Epidermal melanocyte (primary cell): Measurements from ENCODE around the gene ANKS1B.

Experiments used
- DNase-seq: peaks from one replicate; pipeline ENCODE4 v3.0.0; 2011; ENCODE audit warnings: low spot score; ENCODE audit not compliant: insufficient read length

Gene ANKS1B

GRCh38 chr12:99455350-99456035 lies 529.2 kb downstream of the ANKS1B start:
- no peak for DNase-seq

- no peak for DNase-seq
These were observed 530.1 kb downstream of the ANKS1B start for GRCh38 chr12:99454539-99455172.

- DNase-seq = no peak
These were observed 530.7 kb downstream of the ANKS1B start for GRCh38 chr12:99453836-99454538.

DNA sequence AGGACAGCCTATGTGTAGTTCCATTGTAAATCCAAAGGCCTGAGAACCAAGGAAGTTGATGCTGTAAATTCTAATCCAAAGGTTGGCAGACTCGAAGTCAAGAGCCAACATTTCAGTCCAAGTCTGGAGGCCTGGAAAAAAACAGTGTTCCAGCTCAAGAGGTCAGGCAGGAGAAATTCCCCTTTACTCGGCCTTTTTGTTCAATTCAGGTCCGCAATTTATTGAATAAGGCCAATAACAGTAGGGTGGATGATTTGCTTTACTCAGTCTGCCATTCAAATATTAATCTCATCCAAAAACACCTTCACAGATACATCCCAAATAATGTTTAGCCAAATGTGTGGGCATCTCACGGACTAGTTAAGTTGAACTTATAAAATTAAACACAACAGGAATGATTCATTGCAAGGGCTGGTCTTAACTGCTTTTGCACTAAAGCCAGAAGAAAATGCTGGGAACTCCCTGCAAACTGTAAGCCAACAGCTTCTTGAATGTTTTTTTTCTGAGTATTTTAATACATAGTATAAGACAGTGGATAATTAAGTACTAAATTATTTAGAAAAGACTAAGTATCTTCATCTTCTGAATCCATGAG lies 534.6 kb downstream of the ANKS1B start:
- DNase-seq = no peak

DNA sequence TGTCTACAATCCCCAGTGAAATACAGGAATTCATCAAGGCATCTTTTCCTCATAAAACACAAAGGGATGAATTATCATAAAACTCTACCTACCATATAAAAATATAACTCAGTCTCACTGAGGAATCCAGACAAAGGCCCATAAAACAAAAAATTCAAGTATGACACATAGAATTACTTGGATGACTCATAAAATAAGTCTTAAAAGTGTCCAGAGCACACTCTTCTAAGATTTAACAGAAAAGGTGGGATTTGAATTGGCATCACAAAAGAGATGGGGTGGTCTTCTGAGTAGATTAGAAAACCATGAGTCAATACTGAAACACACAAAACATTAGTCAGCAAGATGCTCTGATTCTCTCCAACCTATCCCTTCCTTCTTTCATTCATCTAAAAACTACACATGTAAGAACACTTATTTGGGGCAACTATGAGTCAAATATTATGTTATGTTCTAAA lies 539.8 kb downstream of the ANKS1B start:
- no peak for DNase-seq

- no peak for DNase-seq
These were observed 542.0 kb downstream of the ANKS1B start for GRCh38 chr12:99442758-99443157.

GRCh38 chr12:99439399-99439798 lies 545.3 kb downstream of the ANKS1B start:
- DNase-seq = no peak

GRCh38 chr12:99436584-99436983 lies 548.2 kb downstream of the ANKS1B start:
- DNase-seq = no peak

DNA sequence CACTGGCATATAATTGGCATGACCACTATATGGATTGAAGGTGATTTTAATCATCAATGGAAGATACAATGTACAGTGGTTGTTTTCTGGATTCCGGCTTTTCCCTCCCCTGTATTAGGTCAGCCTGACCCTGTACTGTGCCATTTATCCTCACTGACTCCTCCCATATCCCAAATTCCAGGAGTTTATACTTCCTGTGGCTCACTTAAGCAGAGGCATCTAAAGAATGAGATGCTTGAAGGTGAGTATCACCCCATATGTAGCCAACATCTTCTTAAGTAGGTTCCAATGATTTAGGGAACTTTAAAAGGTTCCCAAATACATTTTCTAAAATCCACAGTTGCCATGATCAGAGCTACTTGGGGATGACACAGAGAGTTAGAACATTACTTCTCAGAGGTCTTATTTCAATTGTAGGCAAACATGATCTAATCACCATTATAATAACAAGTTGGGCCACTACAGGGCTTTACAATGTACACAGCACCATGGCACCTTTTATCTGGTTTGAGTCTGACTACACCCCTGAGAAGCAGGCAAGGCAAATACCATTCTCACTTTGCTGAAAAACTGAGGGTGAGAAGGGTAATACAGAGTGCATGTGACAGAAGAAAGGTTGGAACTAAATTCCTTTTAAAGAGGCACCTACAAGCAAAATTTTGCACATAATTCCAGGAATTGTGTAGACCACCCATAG lies 549.5 kb downstream of the ANKS1B start:
- no peak for DNase-seq

- DNase-seq = no peak
These were observed 551.6 kb downstream of the ANKS1B start for GRCh38 chr12:99433155-99433554.

DNA sequence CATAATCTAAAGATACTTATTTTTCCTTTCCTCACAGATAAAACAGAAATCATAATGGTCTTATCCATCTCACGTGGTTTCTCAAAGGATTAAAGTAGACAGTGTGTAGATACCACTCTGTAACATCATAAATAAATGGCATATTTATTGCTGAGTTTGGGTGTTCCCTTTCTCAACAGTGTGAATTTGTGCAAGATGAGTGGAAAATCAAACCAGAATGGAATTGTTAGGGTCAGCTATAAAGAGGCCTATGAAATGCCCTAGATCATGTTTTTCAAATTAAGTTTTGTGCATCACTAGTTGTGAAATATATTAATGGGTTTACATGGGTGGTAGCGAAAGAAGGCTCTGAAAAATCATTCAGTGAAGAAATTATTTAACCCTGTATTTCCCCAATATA lies 553.5 kb downstream of the ANKS1B start:
- no peak for DNase-seq

GRCh38 chr12:99427104-99427503 lies 557.6 kb downstream of the ANKS1B start:
- DNase-seq = no peak

DNA sequence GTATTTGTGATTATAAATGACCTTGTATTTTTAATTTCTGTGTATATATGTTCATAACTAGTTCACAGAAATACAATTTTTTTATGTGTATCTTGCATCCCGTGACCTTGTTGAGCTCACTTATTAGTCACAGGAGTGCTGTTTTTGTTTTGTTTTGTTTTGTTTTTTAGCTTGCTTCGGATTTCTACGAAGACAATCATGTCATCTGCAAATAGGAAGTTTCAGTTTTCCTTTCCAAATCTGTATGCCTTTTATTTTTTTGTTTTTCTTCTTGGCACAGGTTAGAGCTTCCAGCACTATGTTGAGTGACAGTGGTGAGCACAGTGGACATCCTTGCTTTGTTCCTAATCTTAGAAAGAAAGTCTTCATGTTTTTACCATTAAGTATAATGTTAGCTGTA lies 566.4 kb downstream of the ANKS1B start:
- DNase-seq = no peak

DNA sequence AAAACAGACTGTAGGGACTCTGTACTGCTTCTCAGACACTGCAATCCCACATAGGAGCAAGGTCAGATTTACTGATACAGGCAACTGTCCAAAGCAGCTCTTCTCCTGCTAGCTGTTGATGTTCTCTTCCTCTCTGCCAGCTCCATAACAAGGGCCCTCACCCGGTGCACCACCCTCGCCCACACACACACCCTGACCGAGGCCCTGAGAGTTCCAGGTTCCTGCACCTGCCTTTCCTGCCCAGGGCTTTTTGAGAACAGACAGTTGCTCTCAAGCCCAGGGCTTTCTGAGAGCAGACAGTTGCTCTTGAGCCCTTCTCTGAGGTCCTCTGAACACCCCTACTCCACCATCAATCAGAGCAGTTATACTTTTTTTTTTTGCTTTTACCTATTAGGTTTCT lies 571.0 kb downstream of the ANKS1B start:
- DNase-seq = no peak

GRCh38 chr12:99393763-99394162 lies 591.0 kb downstream of the ANKS1B start:
- DNase-seq = no peak

GRCh38 chr12:99392091-99392850 lies 592.5 kb downstream of the ANKS1B start:
- DNase-seq = no peak

DNA sequence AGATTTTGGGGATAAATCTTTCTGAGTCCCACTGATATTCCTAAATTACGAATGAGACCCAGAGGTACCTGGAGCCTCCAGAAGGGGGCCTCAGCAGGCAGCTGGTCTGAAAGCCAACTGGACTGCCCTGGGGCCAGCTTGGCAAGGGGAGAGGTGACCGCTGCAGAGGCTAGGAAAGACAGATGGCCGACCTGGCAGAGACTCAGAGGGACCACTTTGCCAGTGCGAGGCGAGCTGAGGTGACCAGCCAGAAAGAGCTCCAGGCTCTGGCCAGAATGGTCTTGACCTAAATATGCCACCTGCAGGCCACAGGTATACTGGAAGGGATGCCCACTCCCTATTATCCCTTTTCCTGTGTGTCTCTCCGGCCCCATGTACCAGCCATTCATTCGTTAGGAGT lies 594.0 kb downstream of the ANKS1B start:
- no peak for DNase-seq

DNA sequence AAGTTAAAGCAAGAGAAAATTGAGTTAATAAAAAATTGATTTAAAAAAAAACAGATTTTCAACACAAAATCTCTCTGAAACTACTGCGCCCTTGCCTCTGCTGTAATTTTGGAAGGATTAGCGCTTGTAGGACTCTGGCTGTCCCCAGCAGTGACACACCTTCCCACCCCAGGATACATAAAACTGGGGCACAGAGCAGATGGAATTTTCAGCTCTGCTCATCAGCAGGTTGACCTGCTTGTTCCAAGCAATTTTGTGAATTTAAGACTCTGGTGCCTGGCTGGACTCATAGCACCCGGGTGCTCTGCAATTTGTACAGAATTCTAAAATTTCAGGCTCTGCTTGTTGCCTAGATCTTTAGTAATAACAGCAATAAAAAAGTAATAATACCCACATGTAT lies 595.0 kb downstream of the ANKS1B start:
- DNase-seq = no peak

GRCh38 chr12:99388671-99389195 lies 596.0 kb downstream of the ANKS1B start:
- DNase-seq = no peak

GRCh38 chr12:99387661-99388060 lies 597.1 kb downstream of the ANKS1B start:
- DNase-seq = no peak

DNA sequence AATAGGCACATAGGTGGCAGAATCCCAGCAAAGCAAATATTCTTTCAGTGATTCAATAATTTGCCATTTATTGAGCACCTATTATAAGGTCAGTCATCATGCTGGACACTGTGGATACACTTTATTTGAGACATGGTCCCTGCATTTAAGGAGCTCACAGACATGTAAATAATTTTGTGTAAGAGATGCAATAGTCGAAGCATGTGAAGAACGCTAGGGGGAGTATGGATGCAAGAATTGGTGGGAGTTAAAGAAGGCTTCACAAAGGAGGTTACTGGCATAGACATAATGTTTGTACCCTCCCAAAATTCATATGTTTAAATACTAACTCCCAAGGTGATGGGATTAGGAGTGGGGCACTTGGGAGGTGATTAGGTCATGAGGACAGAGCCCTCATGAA lies 597.8 kb downstream of the ANKS1B start:
- DNase-seq = no peak
